NCI-H128 (cell line): ENCODE measurements around the gene ITFG2.
A peak's percentile ranks its signal among the peaks of the same experiment; 100 is the strongest.

Source experiments
- DNase-seq: peaks from one replicate; lab custom pipeline; 2025; ENCODE audit not compliant: unreplicated experiment; lab: John Stamatoyannopoulos, UW

Gene ITFG2

DNA sequence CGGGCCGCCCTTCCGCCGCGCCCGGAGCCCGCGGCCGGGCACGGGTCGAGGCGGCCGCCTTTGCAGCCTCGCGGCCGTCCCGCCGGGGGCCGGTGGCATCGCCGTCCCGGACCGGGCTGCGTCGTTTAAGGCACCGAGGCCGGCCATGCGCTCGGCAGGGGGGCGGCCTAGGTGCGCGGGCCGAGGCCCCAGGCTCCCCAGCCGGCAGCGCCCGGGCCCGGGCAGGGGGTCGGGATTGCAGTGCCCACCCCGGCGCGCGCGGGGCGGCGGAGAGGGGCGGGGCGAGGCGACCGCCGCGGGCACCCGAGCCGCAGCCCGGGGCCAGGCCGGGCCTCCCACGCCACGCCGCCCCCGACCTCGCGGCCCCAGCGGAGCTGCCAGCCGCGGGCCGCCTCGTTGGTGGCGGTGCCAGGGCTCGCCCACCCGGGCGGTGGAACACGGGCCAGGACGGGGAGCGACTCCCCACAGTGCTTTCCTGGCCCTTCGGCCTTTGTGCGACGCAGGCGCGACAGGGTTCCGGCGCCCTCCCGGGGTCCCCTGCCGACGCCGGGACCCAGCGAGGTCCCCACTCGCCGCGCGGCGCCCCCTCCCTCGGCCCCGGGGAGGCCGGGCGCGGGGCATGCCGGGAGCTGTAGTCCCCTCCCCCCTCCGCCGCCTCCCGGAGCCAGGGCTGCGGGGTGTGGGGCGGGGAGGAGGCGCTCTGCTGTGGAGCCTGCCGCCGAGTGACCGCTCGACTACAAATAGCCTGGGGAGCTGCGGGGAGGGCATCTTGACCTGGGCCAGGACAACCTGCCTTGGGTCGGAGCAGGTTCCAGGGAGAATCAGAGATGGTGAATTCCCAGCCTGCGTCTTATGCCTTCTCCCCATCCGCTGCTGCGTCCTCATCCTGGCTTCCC lies 16.9 kb upstream of the ITFG2 start:
- peak; percentile 27 for DNase-seq

DNA sequence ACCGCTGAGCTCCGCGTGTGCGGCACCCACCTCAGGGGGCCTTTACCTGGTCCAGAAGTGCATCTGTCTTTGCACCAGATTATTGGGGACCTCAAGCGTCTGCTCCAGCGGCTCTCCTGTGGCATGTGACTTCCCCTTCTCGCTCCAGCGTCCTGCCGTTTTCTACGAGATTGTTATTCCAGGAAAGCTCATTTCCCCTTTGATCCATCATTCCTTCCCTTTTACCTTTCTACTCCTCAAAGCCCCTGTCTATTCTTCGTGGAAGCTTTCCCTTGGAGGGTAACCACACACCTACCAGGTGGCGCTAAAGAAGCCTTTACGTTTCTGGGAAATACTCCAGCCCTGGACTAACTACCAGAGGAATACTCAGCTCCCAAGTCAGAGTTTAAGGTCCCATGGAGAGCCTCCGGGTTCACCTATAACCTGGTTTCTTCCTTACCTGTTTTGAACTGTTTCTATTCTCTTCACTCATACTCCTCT lies 16.2 kb upstream of the ITFG2 start:
- no peak for DNase-seq

DNA sequence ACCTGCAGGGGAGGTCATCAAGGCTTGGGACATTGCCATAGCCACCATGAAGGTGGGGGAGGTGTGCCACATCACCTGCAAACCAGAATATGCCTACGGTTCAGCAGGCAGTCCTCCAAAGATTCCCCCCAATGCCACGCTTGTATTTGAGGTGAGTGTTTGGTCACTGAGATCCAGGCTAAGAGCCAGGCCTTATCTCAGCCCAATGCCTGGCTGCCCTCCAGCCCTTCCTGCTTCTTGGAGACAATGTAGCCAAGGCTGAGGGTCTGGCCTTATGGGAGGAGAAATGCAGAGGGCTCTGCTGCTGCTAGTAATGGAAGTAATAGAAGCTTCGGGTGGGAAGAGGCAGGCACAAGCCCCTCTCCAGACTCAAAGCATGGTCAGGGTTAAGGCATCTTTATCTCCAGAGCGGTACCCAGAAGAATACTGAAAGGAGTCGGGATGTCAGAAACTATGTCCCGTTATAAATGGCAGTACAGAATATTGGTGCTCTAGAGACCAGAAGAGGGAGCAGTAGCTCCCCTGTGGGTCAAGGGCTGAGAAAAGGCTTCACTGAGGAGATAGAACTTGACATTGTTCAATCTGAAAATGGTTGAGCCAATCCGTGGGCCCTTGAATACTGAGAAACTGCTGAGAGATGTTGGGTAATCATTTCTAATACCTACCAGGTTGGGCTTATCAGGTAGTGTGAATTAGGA lies 14.6 kb upstream of the ITFG2 start:
- no peak for DNase-seq

DNA sequence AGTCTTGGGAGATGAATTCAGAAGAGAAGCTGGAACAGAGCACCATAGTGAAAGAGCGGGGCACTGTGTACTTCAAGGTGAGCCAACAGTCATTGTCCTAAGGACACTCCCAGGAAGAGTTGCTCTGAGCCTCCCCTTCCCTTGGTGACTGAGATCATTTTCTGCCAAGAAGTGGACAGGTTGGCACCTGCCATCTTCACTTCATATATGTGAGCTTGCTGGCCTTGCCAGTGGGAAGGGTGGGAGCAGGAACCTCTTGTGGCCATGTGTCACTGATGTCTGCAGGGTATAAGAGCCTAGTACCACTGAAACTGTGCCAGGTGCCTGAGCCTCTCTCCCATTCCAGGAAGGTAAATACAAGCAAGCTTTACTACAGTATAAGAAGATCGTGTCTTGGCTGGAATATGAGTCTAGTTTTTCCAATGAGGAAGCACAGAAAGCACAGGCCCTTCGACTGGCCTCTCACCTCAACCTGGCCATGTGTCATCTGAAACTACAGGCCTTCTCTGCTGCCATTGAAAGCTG lies 12.4 kb upstream of the ITFG2 start:
- DNase-seq, result no peak

DNA sequence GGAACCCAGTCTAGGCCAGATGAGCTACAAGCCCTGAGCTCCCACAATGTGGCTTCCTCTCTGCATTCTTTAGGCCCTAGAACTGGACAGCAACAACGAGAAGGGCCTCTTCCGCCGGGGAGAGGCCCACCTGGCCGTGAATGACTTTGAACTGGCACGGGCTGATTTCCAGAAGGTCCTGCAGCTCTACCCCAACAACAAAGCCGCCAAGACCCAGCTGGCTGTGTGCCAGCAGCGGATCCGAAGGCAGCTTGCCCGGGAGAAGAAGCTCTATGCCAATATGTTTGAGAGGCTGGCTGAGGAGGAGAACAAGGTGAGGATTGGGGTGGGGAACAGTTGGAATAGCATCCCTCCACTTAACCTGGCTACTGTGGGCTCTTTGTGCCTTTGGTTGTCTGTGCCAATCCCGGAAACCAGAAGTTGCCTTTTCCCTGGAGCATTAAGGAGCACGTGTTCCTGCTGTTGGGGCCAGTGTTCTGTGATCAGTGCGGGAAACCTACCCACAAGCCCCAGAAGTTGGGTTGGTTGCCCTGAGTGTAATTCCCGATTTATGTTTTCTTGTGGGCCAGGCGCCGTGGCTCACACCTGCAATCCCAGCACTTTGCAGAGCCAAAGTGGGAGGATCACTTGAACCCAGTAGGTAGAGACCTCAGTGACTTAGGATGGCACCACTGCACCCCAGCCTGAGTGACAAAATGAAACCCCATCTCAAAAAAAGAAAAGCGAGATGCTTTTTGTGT lies 11.3 kb upstream of the ITFG2 start:
- no peak for DNase-seq

DNA sequence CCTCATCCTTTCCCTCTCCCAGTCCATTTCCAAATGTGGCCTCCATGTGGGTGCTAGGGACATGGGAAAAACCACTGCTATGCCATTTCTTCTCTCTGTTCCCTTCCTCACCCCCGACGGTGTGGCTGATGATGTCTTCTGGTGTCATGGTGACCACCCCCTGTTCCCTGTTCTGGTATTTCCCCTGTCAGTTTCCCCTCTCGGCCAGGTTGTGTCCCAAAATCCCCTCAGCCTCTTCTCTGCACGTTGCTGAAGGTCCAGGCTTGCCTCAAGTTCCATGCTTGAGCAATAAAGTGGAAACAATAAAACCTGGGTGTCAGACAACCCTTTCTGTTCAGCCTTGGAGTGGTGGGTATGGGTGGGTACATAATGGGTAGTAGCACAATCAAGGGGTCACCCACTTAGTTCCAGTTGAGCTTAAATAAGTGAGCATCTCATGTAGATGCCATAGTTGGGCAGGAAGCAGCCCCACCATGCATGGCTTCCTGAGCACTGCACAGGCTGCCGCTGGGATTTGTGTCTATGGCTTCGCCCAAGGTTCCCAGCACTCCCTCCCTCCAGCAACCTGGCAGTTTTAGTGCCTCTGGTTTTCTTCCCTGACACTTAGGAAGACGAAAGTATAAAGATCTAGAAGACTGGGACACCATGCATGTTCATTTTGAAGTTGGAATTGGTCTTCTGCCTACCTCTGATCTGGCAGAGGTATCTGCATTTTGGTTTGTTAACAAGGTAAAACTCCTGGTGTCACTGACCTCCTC lies 8.7 kb upstream of the ITFG2 start:
- no peak for DNase-seq

DNA sequence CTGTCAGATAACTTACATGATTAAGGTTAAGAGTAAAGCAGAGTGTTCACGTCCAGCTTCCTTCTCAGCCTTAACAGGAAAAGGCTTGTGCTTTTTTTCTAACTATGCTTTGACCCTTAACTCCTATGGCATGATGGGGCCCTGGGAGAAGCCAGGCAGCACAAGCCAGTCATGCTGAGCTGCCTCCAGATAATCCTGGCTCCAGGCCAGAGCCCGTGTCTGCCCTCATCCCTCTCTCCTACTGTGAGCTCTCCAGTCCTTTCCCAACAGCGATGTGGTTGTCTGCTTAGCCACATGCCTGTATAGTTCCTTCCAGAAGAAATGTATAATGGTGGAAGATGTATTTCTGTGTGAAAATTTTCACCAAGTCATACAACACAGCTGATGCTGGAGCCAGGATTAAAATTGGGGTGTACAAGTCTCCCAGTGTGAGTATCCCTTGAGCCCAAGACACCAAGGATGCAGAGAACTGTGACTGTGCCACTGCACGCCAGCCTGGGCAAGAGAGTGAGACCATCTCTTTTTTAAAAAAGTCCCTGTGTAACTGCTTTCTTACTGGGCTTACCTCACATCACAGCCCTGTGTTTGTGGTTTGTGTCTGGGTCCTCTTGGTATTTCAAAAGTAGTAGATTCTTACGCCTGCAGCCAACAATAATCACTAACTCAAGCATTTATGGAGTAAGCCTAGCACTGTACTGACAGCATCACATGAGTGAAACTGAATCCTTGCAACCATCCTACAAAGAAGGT lies 7.9 kb upstream of the ITFG2 start:
- DNase-seq, result no peak

DNA sequence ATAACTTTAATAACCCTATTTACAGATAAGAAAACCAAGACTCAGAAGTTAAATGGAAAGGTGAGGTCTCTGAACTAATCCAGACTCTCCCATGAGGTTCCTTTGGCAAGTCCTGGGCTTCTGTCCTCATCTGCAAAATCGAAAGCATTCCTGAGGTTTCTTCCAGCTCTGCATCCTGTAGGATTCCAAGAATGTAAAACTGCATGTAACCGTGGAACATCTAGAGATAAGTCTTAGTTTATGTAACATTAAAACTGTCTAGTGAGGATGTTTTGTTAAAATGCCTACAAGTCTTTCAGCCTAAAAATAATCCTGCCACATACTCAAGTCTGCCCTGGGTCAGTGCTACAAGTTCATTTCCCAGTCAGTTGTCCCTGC lies 7.3 kb upstream of the ITFG2 start:
- DNase-seq, result no peak

DNA sequence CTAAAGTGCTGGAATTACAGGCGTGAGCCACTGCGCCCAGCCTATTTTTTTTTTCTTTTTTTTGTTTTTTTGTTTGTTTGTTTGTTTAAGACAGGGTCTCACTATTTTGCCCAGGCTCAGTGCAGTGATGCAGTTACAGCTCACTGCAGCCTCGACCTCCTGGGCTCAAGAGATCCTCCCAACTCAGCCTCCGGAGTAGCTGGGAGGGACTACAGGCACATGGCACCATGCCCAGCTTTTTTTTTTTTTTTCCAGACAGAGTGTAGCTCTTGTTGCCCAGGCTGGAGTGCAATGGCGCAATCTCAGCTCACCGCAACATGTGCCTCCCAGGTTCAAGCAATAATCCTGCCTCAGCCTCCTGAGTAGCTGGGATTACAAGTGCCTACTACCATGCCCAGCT lies 5.8 kb upstream of the ITFG2 start:
- DNase-seq, result no peak

DNA sequence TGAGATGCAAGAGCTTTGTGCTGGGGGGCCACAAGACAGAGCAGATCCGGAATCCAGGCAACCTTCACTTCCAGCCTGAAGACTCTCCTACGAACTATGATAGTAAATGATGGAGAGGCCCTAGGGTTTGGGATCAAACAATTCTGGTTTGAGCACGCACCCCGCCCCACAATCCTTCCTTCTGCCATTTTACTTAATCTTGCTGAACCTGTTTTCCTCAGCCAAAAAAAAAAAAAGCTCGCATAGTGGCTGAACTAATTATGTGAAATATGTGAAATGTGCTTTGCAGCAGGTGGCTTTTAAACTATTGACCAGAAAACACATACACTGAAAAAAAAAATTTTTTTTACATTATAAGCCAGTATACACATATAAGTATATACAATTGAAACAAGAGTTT lies 667 bp upstream of the ITFG2 start:
- no peak for DNase-seq

DNA sequence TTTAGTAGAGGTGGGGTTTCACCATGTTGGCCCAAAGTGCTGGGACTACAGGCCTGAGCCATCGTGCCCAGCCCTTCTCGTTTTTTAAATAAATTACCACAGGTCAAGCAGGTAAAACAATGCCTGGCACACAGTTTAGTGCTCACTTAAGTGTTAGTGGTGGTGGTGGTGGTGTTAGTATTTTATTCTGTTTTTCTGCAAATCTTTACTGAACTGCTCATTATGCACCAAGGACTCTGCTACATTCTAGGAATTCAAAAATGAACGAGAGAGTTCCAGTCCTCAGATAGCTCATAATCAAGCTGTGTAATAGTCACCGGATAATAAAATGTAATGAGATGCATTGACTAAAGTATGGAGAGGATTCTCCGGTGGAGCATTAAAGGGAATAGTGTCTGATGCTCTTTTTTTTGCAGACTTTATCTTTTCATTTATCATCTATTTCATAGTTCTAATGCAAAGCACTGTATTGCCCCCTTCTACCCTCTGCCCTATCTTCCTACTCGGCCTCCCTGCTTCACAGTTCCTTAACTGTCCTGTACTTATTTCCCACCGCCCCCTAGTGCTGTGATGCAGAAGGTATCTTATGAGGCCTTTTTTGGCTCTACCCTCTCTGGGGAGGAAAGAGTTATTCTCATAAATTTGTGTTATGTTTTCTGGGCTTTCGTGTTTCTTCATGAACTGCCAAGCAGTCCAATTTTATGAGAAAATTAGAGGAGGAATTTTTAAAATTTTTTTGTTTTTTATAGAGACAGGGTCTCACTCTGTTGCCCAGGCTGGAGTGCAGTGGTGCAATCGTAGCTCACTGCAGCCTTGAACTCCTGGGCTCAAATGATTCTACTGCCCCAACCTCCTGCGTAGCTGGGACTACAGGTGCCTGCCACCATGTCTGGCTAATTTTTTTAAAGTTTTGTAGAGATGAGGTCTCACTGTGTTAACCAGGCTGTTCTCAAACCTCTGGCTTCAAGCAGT lies 1.0 kb downstream of the ITFG2 start:
- peak; percentile 21 for DNase-seq

DNA sequence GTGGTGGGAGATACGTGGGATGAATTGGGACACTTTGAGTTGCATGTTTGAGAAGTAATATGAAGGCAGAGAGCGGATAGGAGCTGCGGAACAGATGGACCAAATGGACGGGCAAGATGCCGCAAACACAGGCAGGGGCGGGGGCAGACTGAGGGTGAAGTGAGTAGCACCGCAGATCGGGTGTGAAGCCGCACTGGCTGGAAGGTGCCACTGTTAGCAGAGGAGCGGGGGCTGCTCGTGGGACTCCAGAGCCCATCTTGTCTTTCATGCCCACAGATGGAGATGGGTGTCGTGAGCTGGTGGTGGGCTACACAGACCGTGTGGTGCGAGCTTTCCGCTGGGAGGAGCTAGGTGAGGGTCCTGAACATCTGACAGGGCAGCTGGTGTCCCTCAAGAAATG lies 7.3 kb downstream of the ITFG2 start:
- no peak for DNase-seq

DNA sequence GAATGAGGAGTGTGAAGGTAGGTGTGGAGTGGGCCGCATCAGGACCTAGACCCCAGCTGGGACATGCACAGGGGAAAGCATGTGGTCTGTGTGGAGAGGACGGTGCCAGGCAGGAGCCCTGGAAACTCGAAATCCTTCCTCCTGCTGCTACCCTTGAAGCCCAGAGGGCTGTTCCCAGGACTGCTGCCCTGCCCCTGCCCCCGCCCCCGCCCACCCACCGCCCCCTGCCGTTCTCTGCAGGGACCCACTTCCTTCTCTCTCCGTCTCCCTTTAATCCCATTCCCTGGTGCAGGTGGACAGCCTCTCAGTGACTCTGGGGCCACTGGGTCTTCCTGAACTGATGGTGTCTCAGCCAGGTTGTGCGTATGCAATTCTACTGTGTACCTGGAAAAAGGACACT lies 8.0 kb downstream of the ITFG2 start:
- no peak for DNase-seq

DNA sequence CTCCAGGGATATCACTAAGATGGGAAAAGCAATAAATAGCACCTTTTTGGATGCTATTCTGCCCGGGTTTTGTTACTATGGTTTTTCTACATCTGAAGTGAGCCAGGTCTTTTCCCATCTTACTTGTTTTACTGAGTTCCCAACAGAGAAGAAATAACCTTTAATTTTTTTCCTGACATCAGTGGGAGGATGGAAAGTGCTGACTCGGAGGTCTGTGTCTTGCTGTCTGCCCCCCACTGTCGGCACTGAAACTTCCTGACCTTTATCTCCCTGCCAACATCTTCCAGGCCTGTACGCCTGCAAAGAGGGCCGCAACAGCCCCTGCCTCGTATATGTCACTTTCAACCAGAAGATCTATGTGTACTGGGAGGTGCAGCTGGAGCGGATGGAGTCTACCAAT lies 11.0 kb downstream of the ITFG2 start:
- DNase-seq, result no peak

DNA sequence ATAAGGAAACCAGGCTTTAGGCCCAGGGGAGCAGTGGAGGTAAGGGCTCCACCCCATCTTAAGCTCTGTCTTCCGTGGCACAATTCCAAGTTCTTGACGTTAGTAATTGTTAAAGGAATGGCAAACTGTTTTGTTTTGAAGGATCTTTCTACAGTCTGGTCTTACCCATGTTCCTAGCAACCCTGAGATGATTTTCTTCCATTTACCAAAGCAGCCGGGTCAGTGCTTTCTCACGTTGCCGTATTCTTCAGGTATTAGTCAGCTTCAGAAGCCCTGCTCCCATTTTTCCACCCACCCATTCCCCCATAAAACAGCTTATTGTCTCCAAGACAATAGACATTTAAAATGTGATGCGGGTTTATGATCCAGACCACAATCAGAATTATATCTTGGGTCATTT lies 12.1 kb downstream of the ITFG2 start:
- no peak for DNase-seq

DNA sequence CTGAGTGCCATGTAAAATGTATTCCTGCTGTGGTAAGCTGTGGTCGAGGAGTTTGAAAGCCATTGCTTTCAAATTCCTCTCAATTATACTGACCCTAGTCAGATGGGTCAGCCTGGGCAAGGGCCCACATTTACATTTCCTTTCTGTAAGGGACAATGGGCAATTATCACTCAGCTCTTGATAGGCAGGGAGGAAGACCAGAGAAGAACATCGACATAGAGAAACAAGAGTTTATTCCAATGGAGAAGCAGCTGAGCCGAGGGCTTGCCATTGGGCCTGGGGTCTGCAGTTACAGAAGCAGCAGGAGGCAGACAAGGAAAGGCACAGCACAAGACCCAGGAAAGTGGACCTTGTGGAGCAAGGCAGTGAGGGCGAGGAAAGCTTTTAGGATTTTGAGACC lies 12.7 kb downstream of the ITFG2 start:
- DNase-seq, result no peak

DNA sequence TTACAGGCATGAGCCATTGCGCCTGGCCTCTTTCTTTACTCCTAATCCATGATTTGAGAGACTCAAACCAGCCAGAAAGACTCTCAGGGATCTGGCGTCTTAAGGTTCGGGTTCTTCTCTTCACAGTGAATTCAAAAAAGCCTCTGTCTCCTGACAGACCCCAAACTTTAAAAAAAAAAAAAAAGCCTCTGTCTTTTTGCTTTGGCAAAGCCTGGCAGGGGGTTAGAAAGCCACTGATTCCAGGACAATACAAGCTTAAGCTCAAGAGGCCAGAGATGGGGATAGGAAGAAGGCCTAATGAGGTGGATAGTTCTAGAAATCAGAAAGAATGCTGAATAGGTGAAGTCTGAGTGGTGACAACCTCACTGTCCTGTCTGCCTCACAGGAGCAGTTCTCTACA lies 13.6 kb downstream of the ITFG2 start:
- DNase-seq, result no peak

DNA sequence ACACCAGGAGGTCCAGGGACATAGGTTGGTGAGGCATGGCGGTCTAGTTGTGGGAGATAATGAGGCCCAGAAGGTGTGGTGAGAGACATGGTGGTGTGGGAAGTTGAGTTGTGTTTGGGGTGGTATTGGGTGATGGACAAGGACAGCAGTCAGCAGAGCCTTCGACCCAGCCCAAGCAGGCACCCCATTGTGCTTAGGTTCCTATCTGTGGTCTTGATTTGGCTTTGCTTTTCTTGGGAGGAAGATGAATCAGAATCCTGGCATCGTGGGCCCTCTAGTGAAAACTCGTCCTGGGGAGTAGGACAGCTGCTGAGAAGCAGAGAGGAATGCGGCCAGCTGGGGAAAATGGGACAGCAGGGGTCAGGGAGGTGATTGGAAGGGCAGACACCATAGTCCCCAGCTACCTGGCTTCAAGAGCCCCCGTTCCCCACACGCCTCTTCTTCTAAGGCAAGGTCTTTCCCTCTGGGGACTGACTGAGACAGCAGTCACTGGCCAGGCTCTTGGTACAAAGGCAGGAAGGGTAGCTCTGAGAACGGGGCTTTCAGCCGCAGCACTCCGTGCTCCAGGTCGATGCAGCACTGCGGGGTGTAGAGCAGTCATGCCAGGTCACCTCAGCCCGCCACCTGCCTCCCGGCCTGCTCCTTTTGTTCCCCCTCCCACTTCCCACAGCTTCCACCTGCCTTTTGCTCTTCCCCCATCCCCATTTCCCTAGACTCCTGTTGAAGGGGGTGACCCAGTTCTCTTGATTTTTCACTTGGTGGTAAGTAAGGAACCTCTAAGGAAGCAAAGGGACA lies 14.4 kb downstream of the ITFG2 start:
- no peak for DNase-seq
